Stromal cell of bone marrow (primary cell): Measurements from ENCODE around the gene PKM.

ENCODE experiments used
- DNase-seq: peaks from one replicate; pipeline ENCODE4 v3.0.0-alpha.2; 2012; ENCODE audit warnings: low read depth

The PKM gene

DNA sequence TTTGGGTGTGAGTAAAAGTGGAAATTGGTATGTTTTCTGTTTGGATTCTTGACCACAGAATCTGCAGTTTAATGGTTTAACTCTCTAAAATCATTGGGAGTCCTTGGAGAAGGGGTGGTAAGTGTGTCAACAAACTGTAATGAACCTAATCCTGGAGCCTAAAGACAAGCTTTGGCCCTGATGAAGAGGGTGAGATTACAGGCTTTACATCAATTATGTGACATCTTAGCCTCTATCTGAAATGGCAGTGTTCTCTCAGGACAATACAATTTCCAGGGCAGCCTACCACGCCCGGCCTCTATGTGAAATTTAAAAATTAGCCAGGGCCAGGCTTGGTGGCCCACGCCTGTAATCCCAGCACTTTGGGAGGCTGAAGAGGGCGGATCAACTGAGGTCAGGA is 4.3 kb upstream of the PKM start:
- DNase-seq = no peak

DNA sequence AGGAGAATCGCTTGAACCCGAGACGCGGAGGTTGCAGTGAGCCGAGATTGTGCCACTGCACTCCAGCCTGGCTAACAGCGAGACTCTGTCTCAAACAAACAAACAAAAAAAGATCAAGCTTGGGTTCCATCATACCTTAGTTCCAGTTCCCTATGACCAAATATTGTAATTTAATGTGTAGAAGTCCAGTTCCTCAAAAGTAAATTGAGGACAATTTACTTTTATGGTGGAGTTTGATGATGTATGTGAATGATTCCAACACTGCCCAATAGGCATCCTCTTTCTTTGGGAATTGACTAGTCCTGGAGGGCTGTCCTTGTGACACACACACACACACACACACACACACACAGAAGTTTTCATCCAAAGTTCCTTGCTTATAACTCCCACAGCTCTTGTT is 2.8 kb upstream of the PKM start:
- no peak for DNase-seq

GRCh38 chr15:72231833-72232478 is 966 bp upstream of the PKM start:
- peak; percentile 79 for DNase-seq

DNA sequence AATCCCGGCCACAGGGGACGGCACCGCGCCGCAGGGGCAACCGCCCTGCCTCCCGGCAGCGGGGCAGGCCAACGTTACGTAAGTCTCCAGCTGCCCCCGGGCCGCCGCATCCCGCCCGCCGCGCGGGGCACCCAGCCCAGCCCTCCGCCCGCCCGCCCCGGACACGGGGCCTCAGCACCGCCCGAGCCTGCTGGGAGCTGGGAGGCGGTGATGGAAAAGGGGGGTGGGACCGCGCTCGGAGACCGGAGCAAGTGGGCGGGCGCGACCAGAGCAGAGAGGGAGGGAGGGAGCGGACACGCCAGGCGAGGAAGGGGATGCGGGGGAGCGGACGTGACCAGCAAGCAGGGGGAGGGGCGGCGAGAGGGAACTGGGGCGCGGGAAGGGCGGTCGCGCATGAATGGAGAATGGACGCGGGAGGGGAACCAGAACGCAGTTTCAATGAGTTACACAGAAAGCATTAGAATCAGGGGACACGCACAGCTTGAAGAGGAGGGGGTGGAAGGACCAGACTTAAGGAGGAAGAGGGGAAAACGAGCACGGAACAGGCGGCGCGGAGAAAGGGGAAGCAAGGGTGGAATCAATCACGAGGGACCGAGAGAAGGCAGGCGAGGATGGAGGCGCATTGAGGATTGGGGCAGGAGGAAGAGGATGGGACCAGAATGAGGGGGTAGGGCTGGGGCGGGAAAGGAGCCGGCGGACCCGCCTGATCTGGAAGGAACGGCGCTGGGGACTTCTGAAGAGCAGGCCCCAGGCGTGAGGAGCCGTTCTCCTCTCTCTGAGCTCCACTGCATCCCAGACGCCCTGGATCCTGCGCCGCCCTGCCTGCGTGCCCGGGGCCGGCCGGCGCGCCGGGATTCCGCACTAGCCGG is 559 bp downstream of the PKM start:
- DNase-seq = peak; percentile 83

DNA sequence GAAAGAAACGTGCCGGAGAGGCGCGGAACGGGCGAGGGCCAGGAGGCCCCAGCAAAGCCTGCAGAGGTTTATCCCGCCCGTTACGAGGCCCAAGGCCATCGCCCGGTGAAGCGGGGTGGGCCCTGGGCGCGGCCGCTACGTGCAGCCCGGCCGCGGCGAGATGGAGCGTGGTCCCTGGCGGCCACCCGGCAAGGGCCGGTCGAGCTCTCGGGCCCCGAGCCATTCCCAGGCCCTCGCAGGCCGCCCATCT is 1.1 kb downstream of the PKM start:
- DNase-seq = no peak

- DNase-seq = peak; percentile 89
Observed at GRCh38 chr15:72229076-72229946, 1.7 kb downstream of the PKM start.

DNA sequence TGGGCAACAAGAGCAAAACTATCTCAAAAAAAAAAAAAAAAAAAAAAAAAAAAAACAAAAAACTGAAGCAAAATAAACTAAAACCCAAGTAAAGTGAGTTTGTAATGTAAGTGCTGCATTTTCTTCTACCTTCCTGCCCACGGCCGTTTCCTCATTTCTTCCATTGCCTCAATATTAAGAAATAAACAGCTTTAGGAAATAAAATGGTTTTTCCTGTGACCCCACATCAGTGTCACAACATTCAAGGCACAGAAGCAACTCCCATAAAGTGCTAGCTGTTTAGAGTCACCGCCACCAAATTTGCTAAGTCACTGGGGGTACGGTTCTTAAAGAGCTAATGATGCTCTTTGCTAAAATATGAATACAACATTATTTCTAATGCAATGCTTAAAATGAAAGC is 3.3 kb downstream of the PKM start:
- DNase-seq = no peak

GRCh38 chr15:72227192-72227586 is 3.8 kb downstream of the PKM start:
- peak; percentile 70 for DNase-seq

GRCh38 chr15:72223278-72223677 is 7.7 kb downstream of the PKM start:
- no peak for DNase-seq

DNA sequence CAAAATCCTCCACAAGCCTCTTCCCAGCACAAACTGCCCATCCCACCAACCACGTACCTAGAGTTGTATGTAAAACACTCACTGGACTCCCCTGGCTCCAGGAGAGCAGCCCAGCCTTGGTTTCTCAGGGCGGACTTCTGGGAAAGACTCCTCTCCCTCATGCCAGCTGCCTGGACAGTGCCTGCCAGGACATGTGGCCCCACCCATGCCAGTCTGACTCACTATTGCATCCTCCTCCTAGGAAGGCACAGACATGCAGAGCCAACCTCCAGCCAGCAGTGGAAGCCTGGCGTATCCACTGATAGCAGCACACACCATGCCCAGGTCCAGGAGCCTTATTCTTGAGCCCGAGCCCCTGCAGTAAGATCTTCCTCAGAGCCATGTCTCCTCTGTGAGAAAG is 8.6 kb downstream of the PKM start:
- no peak for DNase-seq

GRCh38 chr15:72220687-72221086 is 10.3 kb downstream of the PKM start:
- DNase-seq = no peak

GRCh38 chr15:72217216-72217615 is 13.8 kb downstream of the PKM start:
- no peak for DNase-seq

- no peak for DNase-seq
Observed at GRCh38 chr15:72216079-72216478, 14.9 kb downstream of the PKM start.

DNA sequence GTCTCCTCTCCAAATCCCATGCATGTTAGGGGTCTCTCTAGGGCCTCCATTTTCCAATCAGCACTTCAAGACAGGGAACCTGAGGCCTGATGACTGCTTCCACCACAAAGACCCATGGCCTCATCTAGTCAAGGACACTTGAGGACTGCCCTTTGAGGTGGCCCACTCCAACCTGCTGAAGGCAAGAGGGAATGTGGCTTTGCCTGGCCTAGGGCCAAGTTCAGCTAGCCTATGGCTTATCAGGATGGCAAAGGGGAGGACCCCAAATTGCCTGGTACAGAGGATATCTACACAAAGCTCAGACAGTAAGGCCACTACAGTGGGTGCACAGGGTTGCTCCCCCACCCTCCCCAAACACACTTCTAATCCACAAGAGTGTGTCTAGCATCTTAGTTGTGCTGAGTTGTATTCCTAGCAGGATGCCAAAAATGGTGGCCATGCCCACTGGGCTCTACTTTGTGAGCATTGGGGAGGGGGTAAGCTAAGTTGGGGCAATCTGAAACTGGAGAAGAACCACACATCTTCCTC is 23.4 kb downstream of the PKM start:
- DNase-seq = no peak

DNA sequence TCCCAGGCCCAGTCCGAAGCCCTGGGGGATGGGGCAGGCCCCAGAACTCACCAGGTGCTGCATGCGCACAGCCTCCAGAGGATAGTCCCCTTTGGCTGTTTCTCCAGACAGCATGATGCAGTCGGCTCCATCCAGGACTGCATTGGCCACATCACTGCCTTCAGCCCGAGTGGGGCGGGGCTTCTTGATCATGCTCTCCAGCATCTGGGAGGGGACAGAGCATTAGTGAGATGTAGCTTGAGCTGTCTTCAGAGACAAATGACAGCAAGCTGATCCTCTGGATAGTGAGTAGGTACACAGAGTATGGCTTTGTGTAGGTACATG is 24.4 kb downstream of the PKM start:
- no peak for DNase-seq

- no peak for DNase-seq
Observed at GRCh38 chr15:72205896-72206676, 24.9 kb downstream of the PKM start.

DNA sequence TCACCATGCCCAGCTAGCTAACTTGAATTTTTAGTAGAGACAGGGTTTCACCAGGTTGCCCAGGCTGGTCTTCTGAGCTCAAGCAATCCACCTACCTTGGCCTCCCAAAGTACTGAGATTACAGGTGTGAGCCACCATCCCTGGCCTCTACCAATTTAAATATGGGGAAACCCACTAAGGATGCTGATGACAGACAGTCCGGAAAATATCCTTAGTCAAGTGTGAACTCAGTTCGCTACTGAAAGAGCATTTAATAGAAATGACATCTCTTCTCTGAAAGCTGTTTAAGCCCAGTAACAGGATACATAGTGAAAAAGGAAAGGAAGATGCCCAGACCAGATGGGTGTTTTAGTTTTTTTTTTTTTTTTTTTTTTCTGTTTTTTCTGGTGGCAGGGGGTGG is 25.7 kb downstream of the PKM start:
- no peak for DNase-seq

DNA sequence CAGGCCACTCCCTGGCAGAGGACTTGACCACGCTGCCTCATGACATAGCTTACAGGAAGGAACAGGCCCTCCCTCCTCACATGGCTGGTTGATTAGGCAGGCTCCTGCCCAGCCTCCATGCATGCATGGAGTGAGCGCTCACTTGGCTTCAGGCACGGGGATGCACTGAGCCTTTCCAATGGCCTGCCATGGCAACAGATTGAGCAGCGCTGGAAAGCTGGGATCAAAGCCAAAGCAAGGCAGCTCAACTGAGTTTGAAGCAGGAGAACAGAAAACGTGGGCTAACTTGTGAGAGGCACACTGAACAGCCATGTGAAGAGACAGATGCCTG is 27.5 kb downstream of the PKM start:
- peak; percentile 96 for DNase-seq

DNA sequence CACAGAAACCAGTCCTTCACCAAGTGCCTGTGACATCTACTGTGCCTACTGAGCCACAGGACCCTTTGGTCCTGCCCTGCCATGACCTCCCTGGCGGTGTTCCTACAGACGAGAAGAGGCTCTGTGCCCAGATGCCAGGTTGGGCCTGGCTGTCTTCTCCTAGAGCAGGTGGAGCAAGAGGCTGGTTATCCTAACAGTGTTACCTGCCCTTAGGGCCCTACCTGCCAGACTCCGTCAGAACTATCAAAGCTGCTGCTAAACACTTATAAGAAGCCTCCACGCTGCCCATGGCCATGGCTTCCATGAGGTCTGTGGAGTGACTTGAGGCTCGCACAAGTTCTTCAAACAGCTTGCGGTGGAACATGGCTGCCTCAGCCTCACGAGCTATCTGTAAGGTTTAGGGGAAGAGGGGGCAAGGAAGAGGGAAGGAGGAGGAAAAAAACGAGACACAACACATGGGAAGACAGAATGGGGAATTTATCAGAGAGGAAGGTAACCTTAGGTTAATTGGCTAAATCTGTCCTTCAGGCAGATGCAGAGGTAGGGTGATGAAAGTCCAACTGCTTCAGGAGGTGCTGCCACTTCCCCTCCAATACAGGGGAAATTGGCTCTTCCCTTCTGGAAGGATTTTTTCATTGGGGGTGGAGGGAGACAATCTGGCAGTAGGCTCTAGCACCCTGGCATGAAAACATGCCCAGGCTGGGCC is 28.0 kb downstream of the PKM start:
- no peak for DNase-seq

DNA sequence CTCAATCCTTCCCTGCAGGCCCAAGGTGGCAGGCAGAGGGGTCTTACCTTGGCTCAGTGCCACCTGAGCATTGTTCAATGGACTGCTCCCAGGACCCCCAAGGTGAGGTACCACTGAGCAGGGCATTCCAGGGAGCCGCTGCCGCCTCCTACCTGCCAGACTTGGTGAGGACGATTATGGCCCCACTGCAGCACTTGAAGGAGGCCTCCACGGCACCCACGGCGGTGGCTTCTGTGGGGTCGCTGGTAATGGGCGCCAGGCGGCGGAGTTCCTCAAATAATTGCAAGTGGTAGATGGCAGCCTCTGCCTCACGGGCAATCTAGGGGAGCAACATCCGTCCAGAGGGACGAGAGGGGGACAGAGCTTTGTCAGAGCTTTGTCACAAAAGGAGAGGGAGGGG is 28.7 kb downstream of the PKM start:
- no peak for DNase-seq

DNA sequence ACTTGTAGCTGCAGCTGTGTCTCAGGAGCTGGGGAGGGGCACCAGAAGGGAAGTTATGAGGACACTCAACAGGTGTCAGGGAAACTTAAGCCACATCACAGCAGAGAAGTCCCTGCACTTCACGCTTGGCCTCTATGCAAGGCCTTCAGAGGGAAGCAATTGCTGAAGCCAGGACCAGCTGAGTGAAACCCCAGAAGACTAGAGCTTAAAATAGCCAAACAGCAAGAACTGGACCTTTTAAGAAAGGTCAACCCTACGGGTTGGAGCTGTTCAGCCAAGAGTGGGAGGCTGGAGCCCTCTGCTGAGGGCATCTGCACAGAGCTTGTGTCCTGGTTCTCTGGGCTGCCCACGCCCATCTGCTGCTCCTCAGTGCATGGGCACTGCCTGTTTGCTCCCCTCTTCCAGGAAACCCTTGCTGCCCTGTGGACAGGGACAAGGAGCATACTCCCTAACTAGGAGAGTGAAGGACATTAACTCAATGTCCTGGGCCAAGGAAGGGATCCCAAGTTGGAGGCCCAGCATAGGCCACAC is 29.5 kb downstream of the PKM start:
- DNase-seq = no peak
